Natural killer cell (primary cell): Measurements from ENCODE around the gene ING3. TPM values are rescaled to one million over a fixed set of nuclear protein-coding genes. Genes with fewer than 3 reads are reported as not detected.

ENCODE experiments used
- ATAC-seq, 3 donors: fragments of 150-1000 bp in 2 of 3; fragments of 200-7000 bp in 1 of 3; cut with Tn5 transposase; 1 replicate in 1 of 3; 2 replicates in 2 of 3; pipeline ENCODE4 v1.10.0; 2021; ENCODE audit warnings: mild to moderate bottlenecking in 2 of 3, moderate library complexity in 2 of 3
- DNase-seq, 2 donors: peaks; one replicate each; pipeline versions ENCODE4 v3.0.0 to v3.0.0-alpha.2; 2013 to 2021; ENCODE audit warnings: mixed read lengths in 1 of 2
- H3K27ac ChIP-seq: one replicate; pipeline ENCODE4 v1.5.1; 2013; ENCODE audit warnings: mild to moderate bottlenecking, low read length
- H3K27me3 ChIP-seq: one replicate; pipeline ENCODE4 v1.6.1; 2013; ENCODE audit warnings: low read length; ENCODE audit not compliant: control insufficient read depth, insufficient read depth
- H3K36me3 ChIP-seq: one replicate; pipeline ENCODE4 v1.6.1; 2013; ENCODE audit warnings: low read length; ENCODE audit not compliant: control insufficient read depth, insufficient read depth
- H3K4me1 ChIP-seq: one replicate; pipeline ENCODE4 v1.6.1; 2013; ENCODE audit warnings: low read length; ENCODE audit not compliant: control insufficient read depth, insufficient read depth
- H3K4me3 ChIP-seq: one replicate; pipeline ENCODE4 v1.5.1; 2013; ENCODE audit warnings: low read length
- H3K9me3 ChIP-seq: one replicate; pipeline ENCODE4 v1.6.1; 2013; ENCODE audit warnings: low read length; ENCODE audit not compliant: control insufficient read depth, insufficient read depth
- H3K27ac Mint-ChIP-seq, 2 donors: one replicate each; pipeline ENCODE4 v1.8.0; 2022; ENCODE audit warnings: mild to moderate bottlenecking in 2 of 2, mixed read lengths in 2 of 2, moderate library complexity in 1 of 2
- H3K27me3 Mint-ChIP-seq, 2 donors: one replicate each; pipeline ENCODE4 v1.8.0; 2022; ENCODE audit warnings: low read depth in 2 of 2, mixed read lengths in 2 of 2
- H3K36me3 Mint-ChIP-seq: one replicate; pipeline ENCODE4 v1.8.0; 2022; ENCODE audit warnings: mixed read lengths
- H3K4me1 Mint-ChIP-seq, 2 donors: one replicate each; pipeline ENCODE4 v1.8.0; 2022; ENCODE audit warnings: mixed read lengths in 2 of 2
- H3K4me3 Mint-ChIP-seq: one replicate; pipeline ENCODE4 v1.8.0; 2022; ENCODE audit warnings: mild to moderate bottlenecking, moderate library complexity, mixed read lengths
- H3K9me3 Mint-ChIP-seq, 2 donors: one replicate each; pipeline ENCODE4 v1.8.0; 2022; ENCODE audit warnings: mixed read lengths in 2 of 2
- CTCF ChIP-seq: fragments of 200-600 bp; IDR thresholded peaks from one replicate; pipeline ENCODE4 v1.8.0; 2022; ENCODE audit warnings: antibody characterized with exemption
- whole genome bisulfite sequencing: methylation state at CpG from one replicate; pipeline ENCODE4 v1.1.7; 2013; ENCODE audit warnings: missing lambda C conversion rate; ENCODE audit not compliant: insufficient coverage; 5-methylcytosine and 5-hydroxymethylcytosine counted together
- intact Hi-C: fragments of 100-400 bp; cut with micrococcal nuclease; formaldehyde crosslinking; loops from one replicate; pipeline ENCODE4 v1.14.2; 2022
- total RNA-seq, 4 donors: library from RNA; stranded (reverse); fragments of 120-200 nt in 1 of 4; gene quantifications; one replicate each; pipeline versions ENCODE4 v1.2.3 to v1.2.4, GENCODE V29; 2013 to 2022

The ING3 gene
- total RNA-seq, 3 donors from 2014 or later (not counting 1 experiment from before 2014, with no cell fraction given), result 45.7 to 56.2 (median 50.1) TPM

- no peak for DNase-seq
- intact Hi-C loops, result no loop called here
- no peaks in the 10 kb centered on the region for H3K27me3 ChIP-seq
- no peak overlapping the region for H3K27ac ChIP-seq
- Mint-ChIP-seq H3K9me3 (no peaks in the 10 kb centered on the region), H3K27me3 (peaks cover 21 to 38% of the 10 kb centered on the region in 2 donors), H3K4me1 (no peaks in the 10 kb centered on the region), H3K4me3 (no peak overlapping the region), H3K36me3 (no peaks in the 10 kb centered on the region), H3K27ac (no peak overlapping the region)
- ATAC-seq, result no peak
- H3K4me1 ChIP-seq, result no peaks in the 10 kb centered on the region
- no peaks in the 10 kb centered on the region for H3K9me3 ChIP-seq
- 92% methylated on average over 4 of the region's 4 CpGs for WGBS
- H3K36me3 ChIP-seq, result no peaks in the 10 kb centered on the region
- TF ChIP-seq CTCF, result no peak
- H3K4me3 ChIP-seq, result no peak overlapping the region
These were observed 55.5 kb downstream of the ING3 start for GRCh38 chr7:121005996-121006584.

- ATAC-seq, result no peak
- Histone ChIP-seq H3K36me3 (no peaks in the 10 kb centered on the region), H3K4me3 (no peak overlapping the region), H3K4me1 (no peaks in the 10 kb centered on the region), H3K9me3 (no peaks in the 10 kb centered on the region), H3K27me3 (no peaks in the 10 kb centered on the region), H3K27ac (no peak overlapping the region)
- Mint-ChIP-seq H3K4me3 (no peak overlapping the region), H3K4me1 (no peaks in the 10 kb centered on the region), H3K36me3 (no peaks in the 10 kb centered on the region), H3K27ac (no peak overlapping the region), H3K9me3 (no peaks in the 10 kb centered on the region), H3K27me3 (peaks cover 21 to 38% of the 10 kb centered on the region in 2 donors)
- WGBS, result 61% methylated on average over 6 of the region's 6 CpGs
- no peak for TF ChIP-seq CTCF
- intact Hi-C loops, result no loop called here
- DNase-seq, result no peak
These were observed 56.2 kb downstream of the ING3 start for GRCh38 chr7:121006711-121007315.

GRCh38 chr7:121008816-121009215, 58.2 kb downstream of the ING3 start:
- H3K27me3 ChIP-seq, result no peaks in the 10 kb centered on the region
- WGBS, result 64% methylated on average over 2 of the region's 2 CpGs
- H3K4me1 Mint-ChIP-seq, result no peaks in the 10 kb centered on the region
- TF ChIP-seq CTCF, result no peak
- H3K27ac ChIP-seq, result no peak overlapping the region
- intact Hi-C loops, result no loop called here
- H3K36me3 ChIP-seq, result no peaks in the 10 kb centered on the region
- no peak overlapping the region for H3K4me3 Mint-ChIP-seq
- no peaks in the 10 kb centered on the region for H3K4me1 ChIP-seq
- no peaks in the 10 kb centered on the region for H3K9me3 ChIP-seq
- H3K36me3 Mint-ChIP-seq, result no peaks in the 10 kb centered on the region
- no peaks in the 10 kb centered on the region for H3K9me3 Mint-ChIP-seq
- peaks cover 18 to 38% of the 10 kb centered on the region in 2 donors for H3K27me3 Mint-ChIP-seq
- DNase-seq (no peak), ATAC-seq (no peak)
- no peak overlapping the region for H3K27ac Mint-ChIP-seq
- no peak overlapping the region for H3K4me3 ChIP-seq

GRCh38 chr7:121011401-121011800, 60.8 kb downstream of the ING3 start:
- intact Hi-C loops, result no loop called here
- no peaks in the 10 kb centered on the region for H3K9me3 ChIP-seq
- H3K27me3 ChIP-seq, result no peaks in the 10 kb centered on the region
- H3K27me3 Mint-ChIP-seq, result peaks cover 13 to 33% of the 10 kb centered on the region in 2 donors
- H3K27ac Mint-ChIP-seq, result no peak overlapping the region
- WGBS, result no CpG with 5 or more reads among the region's 1 CpG
- no peak for DNase-seq
- H3K9me3 Mint-ChIP-seq, result no peaks in the 10 kb centered on the region
- no peaks in the 10 kb centered on the region for H3K4me1 ChIP-seq
- H3K4me3 Mint-ChIP-seq, result no peak overlapping the region
- TF ChIP-seq CTCF, result no peak
- no peaks in the 10 kb centered on the region for H3K4me1 Mint-ChIP-seq
- ATAC-seq, result no peak
- H3K36me3 ChIP-seq, result no peaks in the 10 kb centered on the region
- no peak overlapping the region for H3K27ac ChIP-seq
- no peak overlapping the region for H3K4me3 ChIP-seq
- no peaks in the 10 kb centered on the region for H3K36me3 Mint-ChIP-seq
